ENCODE results near the gene MTFR1L. TPM values are rescaled to one million over a fixed set of nuclear protein-coding genes. Genes with fewer than 3 reads are reported as not detected.

MTFR1L gene
- total RNA-seq, 2 donors from 2014 or later: 30.4 to 37.4 TPM

DNA sequence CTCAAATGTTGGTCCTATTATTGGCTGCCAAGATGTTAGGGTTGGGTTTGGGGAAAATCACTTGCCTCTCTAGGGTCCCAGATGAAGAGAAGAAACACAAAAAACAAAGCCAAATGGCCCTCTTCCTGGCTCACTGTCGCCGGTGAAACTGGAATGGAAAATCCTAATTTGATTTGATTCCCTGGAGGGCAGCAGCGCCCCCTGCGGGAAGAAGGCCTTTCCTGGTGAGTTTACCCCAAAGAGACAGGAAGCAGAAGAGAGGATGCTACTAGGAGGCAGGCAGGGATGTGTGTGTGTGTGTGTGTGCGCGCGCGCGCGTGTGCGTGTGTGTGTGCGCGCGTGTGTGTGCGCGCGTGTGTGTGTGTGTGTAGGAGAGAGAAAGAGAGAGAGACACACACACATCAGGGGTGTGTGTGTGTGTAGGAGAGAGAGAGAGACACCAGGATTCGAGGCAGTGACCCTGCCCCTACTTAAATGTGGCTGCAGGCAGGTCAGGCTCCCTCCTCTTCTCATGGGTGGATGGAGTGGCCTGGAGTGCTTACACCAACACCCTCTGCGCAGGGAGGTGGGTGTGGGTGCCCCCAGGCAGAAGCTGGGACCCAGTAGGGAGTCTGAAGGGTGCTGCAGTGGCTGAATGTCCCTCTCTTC lies 22.8 kb upstream of the MTFR1L start:
- H3K4me3 Mint-ChIP-seq: peak overlapping the region; percentile 89
- no peaks in the 10 kb centered on the region for H3K9me3 ChIP-seq (ENCODE audit: control insufficient read depth, low read length, poor library complexity, severe bottlenecking)
- peaks cover 2% of the 10 kb centered on the region for H3K36me3 Mint-ChIP-seq (ENCODE audit: low read depth)
- peaks cover 34% of the 10 kb centered on the region for H3K4me1 Mint-ChIP-seq
- peak overlapping the region; percentile 98 for H3K27ac Mint-ChIP-seq
- no peaks in the 10 kb centered on the region for H3K27me3 Mint-ChIP-seq
- ATAC-seq (peak; percentile 69), DNase-seq (peak; percentile 69 to 76 (median 71))

DNA sequence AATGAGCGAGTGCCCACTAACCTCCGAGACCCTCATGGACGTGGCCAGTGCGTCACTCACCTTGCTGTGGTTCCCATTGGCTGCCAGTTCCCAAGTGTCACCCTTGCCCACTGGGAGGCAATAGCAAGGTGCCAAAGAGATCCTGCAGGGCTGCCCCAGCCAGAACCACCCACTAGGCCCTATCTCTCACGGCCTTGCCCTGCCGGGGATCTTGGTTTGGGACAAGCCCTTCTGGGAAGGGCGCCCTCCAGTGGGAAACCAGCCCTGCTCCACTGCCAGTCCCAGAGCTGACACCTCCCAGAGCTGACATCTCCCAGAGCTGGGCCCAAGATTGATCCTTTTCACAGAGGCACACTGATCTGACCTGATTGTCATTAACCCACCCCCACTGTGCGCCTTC lies 21.8 kb upstream of the MTFR1L start:
- peak overlapping the region; percentile 89 for H3K4me3 Mint-ChIP-seq

GRCh38 chr1:25798666-25799351 lies 20.9 kb upstream of the MTFR1L start:
- H3K4me1 Mint-ChIP-seq: peaks cover 41% of the 10 kb centered on the region
- peak overlapping the region; percentile 75 for H3K4me3 Mint-ChIP-seq
- H3K36me3 Mint-ChIP-seq (ENCODE audit: low read depth): peaks cover 2% of the 10 kb centered on the region
- peak overlapping the region; percentile 98 for H3K27ac Mint-ChIP-seq
- DNase-seq: no peak
- no peak for ATAC-seq
- H3K9me3 ChIP-seq (ENCODE audit: control insufficient read depth, low read length, poor library complexity, severe bottlenecking): no peaks in the 10 kb centered on the region
- no peaks in the 10 kb centered on the region for H3K27me3 Mint-ChIP-seq

More for the DNA sequence above, 21.8 kb upstream of the MTFR1L start:
- no peaks in the 10 kb centered on the region for H3K9me3 ChIP-seq (ENCODE audit: control insufficient read depth, low read length, poor library complexity, severe bottlenecking)
- DNase-seq (no peak), ATAC-seq (no peak)
- Mint-ChIP-seq H3K36me3 (ENCODE audit: low read depth) (peaks cover 2% of the 10 kb centered on the region), H3K27ac (peak overlapping the region; percentile 98), H3K27me3 (no peaks in the 10 kb centered on the region), H3K4me1 (peaks cover 40% of the 10 kb centered on the region)

DNA sequence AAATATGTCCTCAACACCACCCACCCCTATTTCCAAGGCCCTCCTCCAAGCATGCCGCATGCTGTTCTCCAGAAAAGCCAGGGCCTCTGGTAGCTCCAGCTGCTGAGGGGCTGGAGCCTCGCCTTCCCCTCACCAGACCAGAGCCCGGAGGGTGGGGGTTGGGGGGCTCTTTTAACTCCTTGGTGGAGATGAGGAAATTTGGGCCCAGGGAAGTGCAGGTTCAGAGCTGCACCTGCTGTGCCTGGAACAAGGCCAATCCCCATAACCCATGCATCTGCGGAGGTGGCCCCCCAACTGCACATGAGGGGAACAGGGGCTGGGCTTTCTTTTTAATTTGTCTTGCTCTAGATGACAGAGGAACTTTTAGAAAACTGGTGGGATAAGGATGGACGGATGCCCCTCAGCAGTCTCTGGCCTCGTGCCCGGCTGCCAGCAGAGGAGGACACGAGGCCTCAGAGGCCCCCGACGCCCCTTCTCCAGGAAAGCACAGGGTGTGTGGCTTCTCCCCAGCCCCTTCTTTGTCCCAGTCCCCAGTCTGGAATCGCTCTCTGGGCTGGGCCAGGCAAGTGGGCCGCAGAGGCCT lies 20.3 kb upstream of the MTFR1L start:
- ATAC-seq (no peak), DNase-seq (no peak)
- H3K9me3 ChIP-seq (ENCODE audit: control insufficient read depth, low read length, poor library complexity, severe bottlenecking): no peaks in the 10 kb centered on the region
- Mint-ChIP-seq H3K27me3 (no peaks in the 10 kb centered on the region), H3K4me3 (peak overlapping the region; percentile 75), H3K36me3 (ENCODE audit: low read depth) (peaks cover 2% of the 10 kb centered on the region), H3K27ac (peak overlapping the region; percentile 98), H3K4me1 (peaks cover 41% of the 10 kb centered on the region)

- H3K27me3 Mint-ChIP-seq: no peaks in the 10 kb centered on the region
- peaks cover 41% of the 10 kb centered on the region for H3K4me1 Mint-ChIP-seq
- peak within 1 kb of the TSS; percentile 85 for H3K4me3 Mint-ChIP-seq
- ATAC-seq (peak; percentile 47), DNase-seq (peak in 2 of 3 donors; percentile 48 to 50)
- no peaks in the 10 kb centered on the region for H3K9me3 ChIP-seq (ENCODE audit: control insufficient read depth, low read length, poor library complexity, severe bottlenecking)
- peak within 1 kb of the TSS; percentile 98 for H3K27ac Mint-ChIP-seq
- H3K36me3 Mint-ChIP-seq (ENCODE audit: low read depth): peaks cover 2% of the 10 kb centered on the region
Observed at GRCh38 chr1:25799935-25800702, 19.6 kb upstream of the MTFR1L start, which contains the start of gene SELENON. TSS of gene SELENON (plus strand) at chr1:25800193. CDS start at chr1:25800231, 38 bp downstream.

DNA sequence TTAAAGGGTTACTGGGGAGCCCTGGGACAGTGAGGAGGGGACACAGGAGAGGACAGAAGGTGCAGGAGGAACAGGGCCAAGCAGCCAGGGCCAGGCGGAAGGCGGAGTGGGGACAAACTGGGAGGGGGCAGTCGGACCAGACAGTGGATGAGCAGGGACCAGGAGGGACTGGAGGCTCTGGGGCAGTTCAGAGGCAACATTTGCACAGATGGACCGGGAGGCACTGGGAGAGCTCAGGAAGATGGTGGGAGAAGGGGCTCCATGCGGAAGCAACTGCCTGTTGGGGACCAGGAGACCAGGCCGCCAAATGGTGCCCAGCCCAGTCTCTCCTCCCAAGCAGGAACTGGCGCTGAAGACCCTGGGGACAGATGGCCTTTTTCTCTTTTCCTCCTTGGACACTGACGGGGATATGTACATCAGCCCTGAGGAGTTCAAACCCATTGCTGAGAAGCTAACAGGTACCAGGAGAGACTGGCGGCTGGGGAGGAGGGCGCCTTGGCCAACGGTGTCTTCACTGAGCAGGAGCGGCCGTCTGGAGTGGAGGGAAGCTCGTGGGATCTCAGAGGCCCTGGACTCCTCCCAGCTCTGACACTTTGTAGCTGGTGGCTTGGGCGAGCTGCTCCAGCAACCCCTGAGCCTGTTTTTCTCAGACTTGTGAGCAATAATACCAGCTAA lies 18.9 kb upstream of the MTFR1L start:
- Mint-ChIP-seq H3K27ac (peak overlapping the region; percentile 9), H3K27me3 (no peaks in the 10 kb centered on the region), H3K4me3 (peak overlapping the region; percentile 85), H3K4me1 (peaks cover 40% of the 10 kb centered on the region), H3K36me3 (ENCODE audit: low read depth) (peaks cover 2% of the 10 kb centered on the region)
- ATAC-seq: no peak
- no peak for DNase-seq
- no peaks in the 10 kb centered on the region for H3K9me3 ChIP-seq (ENCODE audit: control insufficient read depth, low read length, poor library complexity, severe bottlenecking)

DNA sequence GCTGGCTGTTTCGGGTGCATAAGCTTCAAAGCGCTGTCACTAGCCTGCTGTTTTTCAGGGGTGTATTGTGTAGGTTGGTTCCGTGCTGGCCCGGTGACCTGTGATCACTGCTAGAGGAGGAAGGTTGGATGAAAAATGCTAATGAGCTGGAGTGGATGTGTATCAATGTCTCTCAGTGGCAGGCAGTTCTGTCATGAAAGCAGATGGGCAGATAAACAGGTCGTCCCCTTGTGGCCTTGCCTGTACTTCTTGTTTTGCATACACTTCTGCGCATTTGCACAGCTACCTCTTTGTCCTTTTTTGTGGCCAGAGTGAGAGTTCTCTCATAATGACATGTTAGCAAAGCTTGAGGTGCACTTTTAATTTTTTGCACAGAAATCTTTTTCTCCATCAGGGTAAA lies 16.8 kb upstream of the MTFR1L start:
- Mint-ChIP-seq H3K4me1 (peaks cover 24% of the 10 kb centered on the region), H3K36me3 (ENCODE audit: low read depth) (peaks cover 2% of the 10 kb centered on the region), H3K27me3 (no peaks in the 10 kb centered on the region), H3K27ac (no peak overlapping the region), H3K4me3 (peak overlapping the region; percentile 19)
- ATAC-seq: peak; percentile 42
- no peaks in the 10 kb centered on the region for H3K9me3 ChIP-seq (ENCODE audit: control insufficient read depth, low read length, poor library complexity, severe bottlenecking)
- no peak for DNase-seq

DNA sequence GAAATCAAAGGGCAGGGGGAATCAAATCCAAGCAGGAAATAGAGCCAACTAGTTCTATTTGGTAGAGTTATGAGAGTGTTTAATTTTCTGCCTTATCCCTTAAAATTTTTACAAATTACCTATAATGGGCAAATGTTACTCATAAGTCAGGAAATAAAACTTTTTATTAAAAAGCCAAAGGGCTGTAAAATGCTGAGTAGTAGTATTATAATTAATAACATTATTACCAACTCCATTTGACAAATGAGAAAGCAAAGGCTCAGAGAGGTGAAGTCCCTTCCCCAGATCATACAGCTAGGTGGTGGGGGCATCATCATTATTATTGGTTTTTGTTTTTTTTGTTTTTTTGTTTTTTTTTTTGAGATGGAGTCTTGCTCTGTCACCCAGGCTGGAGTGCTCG lies 16.4 kb upstream of the MTFR1L start:
- DNase-seq (no peak), ATAC-seq (no peak)
- no peak overlapping the region for H3K27ac Mint-ChIP-seq
- H3K9me3 ChIP-seq (ENCODE audit: control insufficient read depth, low read length, poor library complexity, severe bottlenecking): no peaks in the 10 kb centered on the region
- H3K4me1 Mint-ChIP-seq: peaks cover 20% of the 10 kb centered on the region
- H3K27me3 Mint-ChIP-seq: no peaks in the 10 kb centered on the region
- H3K4me3 Mint-ChIP-seq: no peak overlapping the region
- H3K36me3 Mint-ChIP-seq (ENCODE audit: low read depth): peaks cover 2% of the 10 kb centered on the region

DNA sequence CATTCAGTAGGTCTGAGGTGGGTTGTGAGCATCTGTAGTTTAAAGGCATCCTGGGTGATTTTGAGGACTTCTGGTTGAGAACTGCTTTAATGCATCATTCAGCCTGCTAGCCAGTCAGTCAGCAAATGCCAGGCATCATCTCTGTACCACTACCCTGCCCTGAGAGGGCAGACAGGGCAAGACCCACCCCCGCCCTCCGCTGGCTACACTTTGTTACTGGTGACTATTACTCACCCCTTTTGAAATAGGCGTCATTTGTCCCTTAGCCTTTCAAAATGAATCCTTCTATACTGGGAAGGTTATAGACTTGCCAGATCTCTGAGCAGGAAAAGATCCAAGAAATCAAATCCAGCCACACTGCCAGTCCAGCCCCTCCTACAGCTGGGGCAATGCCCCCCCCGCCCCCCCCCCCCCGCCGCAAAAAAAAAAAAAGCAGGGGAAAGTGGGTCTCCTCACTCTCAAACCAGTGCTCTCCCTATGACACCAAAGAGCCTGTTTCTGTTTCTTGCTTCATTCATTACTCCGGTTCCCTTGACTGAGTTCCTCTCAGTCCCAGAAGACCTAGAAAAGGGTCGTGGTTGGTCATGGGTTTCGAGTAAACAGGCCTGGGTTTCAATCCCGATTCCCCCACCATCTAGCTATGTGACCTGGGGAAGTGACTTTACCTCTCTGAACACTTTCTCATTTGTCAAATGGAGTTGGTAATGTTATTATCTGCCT lies 15.3 kb upstream of the MTFR1L start:
- no peak for ATAC-seq
- DNase-seq: no peak
- H3K27me3 Mint-ChIP-seq: no peaks in the 10 kb centered on the region
- no peak overlapping the region for H3K27ac Mint-ChIP-seq
- H3K4me3 Mint-ChIP-seq: no peak overlapping the region
- H3K36me3 Mint-ChIP-seq (ENCODE audit: low read depth): peaks cover 2% of the 10 kb centered on the region
- peaks cover 19% of the 10 kb centered on the region for H3K4me1 Mint-ChIP-seq
- H3K9me3 ChIP-seq (ENCODE audit: control insufficient read depth, low read length, poor library complexity, severe bottlenecking): no peaks in the 10 kb centered on the region

GRCh38 chr1:25804964-25805862 lies 14.5 kb upstream of the MTFR1L start:
- DNase-seq: no peak
- ATAC-seq: no peak
- Mint-ChIP-seq H3K4me1 (peaks cover 24% of the 10 kb centered on the region), H3K27me3 (no peaks in the 10 kb centered on the region), H3K36me3 (ENCODE audit: low read depth) (peaks cover 2% of the 10 kb centered on the region), H3K4me3 (no peak overlapping the region), H3K27ac (no peak overlapping the region)
- H3K9me3 ChIP-seq (ENCODE audit: control insufficient read depth, low read length, poor library complexity, severe bottlenecking): no peaks in the 10 kb centered on the region

- ATAC-seq (no peak), DNase-seq (no peak)
- peaks cover 23% of the 10 kb centered on the region for H3K4me1 Mint-ChIP-seq
- no peaks in the 10 kb centered on the region for H3K9me3 ChIP-seq (ENCODE audit: control insufficient read depth, low read length, poor library complexity, severe bottlenecking)
- H3K27ac Mint-ChIP-seq: no peak overlapping the region
- peaks cover 2% of the 10 kb centered on the region for H3K36me3 Mint-ChIP-seq (ENCODE audit: low read depth)
- H3K27me3 Mint-ChIP-seq: no peaks in the 10 kb centered on the region
- no peak overlapping the region for H3K4me3 Mint-ChIP-seq
Observed at GRCh38 chr1:25805863-25806225, 13.9 kb upstream of the MTFR1L start.

Measured in T-helper 17 cell (primary cell).